Stimulated activated CD8-positive, alpha-beta memory T cell treated with anti-CD3 and anti-CD28 coated beads, Interleukin-15, amount 100 ng/mL, for 48 hours (primary cell): Measurements from ENCODE around the gene CC2D2A.

Experiments used
- DNase-seq, 2 donors: peaks; one replicate each; pipeline ENCODE4 v3.0.0-alpha.2; 2020; ENCODE audit warnings: low read depth in 2 of 2

CC2D2A gene

GRCh38 chr4:15466596-15466995, 3.1 kb upstream of the CC2D2A start:
- no peak for DNase-seq

DNA sequence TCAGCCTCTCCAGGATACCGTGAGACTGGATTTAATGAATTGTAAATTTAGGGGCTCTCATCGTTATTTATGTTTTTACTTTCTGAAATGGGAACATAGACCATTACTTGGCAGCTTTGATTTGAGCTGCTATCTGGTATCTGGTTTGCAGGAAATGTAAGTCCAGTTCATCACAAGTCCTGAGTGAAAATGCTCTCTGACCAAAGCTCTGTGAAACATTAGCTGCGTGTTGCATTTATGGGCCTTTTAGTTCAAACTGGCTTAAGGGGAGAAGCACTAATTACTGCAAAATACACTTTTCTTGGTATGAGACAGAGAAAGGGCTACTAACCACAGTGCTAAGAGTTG, 420 bp downstream of the CC2D2A start:
- DNase-seq = no peak

GRCh38 chr4:15476396-15476795, 6.7 kb downstream of the CC2D2A start:
- DNase-seq = no peak

- no peak for DNase-seq
Observed at GRCh38 chr4:15478724-15479088, 9.0 kb downstream of the CC2D2A start.

GRCh38 chr4:15479089-15479912, 9.6 kb downstream of the CC2D2A start:
- DNase-seq = no peak

- no peak for DNase-seq
Observed at GRCh38 chr4:15479913-15480185, 10.2 kb downstream of the CC2D2A start.

DNA sequence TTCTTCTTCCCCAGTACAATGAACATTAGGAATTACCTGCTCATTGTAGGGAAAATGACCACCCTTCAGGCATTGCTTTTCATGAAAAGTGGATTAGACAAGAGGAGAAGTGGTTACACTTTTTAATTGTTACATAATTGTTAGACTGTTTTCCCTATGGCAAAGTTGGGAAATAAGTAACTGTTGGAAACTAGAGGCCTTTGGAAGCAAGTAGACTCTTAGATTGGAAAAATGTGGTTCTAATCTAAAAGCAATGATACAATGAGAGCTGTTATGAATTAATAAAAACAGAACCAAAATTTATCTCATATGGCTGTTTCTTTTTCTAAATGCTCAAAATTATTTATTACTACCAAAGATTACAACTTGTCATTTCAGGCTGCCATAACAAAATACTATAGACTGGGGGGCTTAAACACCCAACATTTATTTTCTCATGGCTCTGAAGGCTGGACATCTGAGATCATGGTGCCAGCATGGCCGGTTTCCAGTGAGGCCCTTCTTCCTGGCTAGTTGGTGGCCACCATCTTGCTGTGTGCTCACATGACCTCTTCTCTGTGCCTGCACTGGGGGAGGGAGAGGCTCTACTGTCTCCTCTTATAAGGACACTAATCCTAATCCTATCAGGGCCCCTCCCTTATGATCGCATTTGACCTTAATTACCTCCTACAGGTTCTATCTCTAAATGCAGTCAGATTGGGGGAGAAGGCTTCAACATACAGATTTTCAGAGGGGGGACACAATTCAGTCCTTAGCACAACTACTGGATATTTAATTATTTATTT, 12.5 kb downstream of the CC2D2A start:
- no peak for DNase-seq

DNA sequence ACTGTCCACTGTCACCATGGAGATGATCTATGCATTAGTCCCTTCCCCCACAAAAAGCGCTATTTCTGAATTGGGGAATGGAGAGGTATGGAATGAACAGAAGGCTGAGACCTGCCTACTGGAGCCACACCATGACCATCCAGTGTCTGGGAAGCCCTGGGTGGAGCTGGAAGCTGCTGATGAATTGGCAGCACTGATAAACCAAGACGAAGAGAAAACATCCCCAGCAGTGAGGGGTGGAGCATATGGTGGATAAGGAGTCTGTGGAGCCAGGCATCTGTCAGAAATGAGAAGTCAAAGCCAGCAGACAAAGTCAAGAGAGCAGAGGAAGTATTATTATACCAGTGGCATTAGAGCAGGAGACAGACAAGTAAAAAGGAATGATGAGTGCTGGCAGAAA, 13.2 kb downstream of the CC2D2A start:
- no peak for DNase-seq

GRCh38 chr4:15488136-15488535, 18.5 kb downstream of the CC2D2A start:
- no peak for DNase-seq

GRCh38 chr4:15488658-15489470, 19.2 kb downstream of the CC2D2A start:
- no peak for DNase-seq

- no peak for DNase-seq
Observed at GRCh38 chr4:15489551-15489950, 19.9 kb downstream of the CC2D2A start.

DNA sequence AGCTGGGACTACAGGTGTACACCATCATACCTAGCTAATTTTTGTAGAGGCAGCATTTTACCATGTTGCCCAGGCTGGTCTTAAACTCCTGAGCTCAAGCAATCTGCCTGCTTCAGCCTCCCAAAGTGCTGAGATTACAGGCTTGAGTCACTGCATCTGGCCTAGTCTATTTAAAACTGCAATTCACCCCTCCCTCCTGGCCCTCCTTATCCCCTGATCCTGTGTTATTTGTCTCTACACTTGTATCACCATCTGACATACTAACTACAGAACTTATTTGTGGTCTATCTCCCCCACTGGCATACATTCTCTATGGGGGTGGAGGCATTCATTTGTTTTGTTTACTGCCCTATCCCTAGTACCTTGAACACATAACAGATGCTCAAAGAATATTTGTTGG, 23.7 kb downstream of the CC2D2A start:
- no peak for DNase-seq

DNA sequence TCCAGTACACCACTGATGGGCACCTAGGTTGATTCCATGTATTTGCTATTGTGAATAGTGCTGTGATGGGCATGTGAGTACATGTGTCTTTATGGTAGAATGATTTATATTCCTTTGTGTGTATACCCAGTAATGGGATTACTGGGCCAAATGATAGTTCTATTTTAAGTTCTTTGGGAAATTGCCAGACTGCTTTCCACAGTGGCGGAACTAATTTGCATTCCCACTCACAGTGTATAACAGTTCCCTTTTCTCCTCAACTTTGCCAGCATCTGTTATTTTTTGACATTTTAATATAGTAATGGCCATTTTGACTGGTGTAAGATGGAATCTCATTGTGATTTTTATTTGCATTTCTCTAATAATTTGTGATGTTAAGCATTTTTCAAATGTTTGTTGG, 25.9 kb downstream of the CC2D2A start:
- DNase-seq = no peak

- no peak for DNase-seq
Observed at GRCh38 chr4:15498356-15498755, 28.7 kb downstream of the CC2D2A start.

DNA sequence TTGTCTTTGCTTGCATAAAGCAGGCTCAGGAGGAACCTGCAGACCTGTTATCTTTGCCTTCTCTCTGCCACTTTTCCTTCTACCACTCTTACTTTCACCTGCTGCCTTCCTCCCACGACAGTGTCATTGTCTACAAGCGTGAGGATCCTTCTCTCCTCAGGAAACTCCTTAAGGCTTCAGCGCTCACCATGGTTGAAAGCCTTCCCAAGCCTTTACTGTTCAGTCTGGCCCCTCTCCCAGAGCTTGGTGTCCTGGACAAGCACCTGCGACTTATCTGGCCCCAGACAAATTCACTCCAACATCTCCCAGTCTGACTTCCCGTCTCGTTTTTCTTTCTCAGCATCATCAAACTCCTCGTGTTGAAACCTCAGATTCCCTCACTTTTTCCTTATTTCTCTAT, 31.0 kb downstream of the CC2D2A start:
- DNase-seq = no peak

DNA sequence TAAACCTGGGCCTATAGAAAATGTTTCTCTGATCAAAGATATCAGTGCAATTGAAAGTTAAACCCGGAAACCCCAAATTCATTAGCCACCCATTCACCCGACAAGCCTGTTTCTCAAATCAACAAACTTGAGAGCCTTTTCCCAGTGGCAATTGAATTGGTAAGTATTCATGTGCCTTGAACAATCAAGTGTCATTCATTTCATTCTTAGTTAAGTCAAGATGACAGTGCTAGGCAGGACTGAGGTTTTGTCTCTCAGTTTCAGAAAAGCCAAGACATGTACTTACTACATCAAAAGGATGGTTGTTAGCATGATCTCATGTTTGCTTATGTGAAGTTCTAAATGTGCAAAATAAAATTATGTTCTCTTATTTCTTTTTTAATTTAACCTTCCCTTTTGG, 32.3 kb downstream of the CC2D2A start:
- DNase-seq = no peak

DNA sequence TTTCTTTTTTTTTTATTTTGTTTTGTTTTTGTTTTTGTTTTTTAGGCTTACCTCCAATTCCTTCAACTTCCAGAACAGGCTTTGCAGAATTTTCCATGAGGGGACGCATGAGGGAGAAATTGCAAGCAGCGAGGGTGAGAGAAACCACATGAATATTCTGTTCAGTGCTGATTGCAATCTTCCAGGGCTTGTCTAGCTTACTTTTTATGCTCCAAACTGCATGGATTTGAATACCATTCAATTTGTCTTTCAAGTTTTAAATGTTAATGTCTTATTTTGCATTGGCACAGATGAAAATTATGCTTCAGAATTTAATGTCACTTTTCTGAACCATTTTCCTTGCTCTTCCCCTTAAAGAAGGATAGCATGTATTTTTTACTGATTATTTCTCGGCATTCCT, 32.7 kb downstream of the CC2D2A start:
- DNase-seq = no peak

DNA sequence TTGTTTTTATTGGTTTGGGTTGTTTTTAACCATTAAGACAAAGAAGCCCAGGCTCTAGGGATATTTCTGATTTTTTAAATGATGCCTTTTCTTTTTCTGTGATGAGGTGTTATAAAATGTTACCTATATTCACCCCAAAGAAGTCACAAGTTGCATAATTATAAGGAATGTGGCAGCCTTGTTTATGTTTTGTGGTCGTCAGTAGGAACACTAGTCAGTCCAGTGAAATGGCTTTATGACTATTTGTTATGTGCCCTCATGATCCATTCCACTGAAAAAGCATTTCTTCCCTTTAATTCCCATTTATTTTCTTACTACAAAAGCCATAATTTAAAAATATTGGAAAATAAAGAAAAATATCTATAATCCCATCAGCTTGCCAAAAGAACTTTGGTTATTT, 34.4 kb downstream of the CC2D2A start:
- DNase-seq = no peak

DNA sequence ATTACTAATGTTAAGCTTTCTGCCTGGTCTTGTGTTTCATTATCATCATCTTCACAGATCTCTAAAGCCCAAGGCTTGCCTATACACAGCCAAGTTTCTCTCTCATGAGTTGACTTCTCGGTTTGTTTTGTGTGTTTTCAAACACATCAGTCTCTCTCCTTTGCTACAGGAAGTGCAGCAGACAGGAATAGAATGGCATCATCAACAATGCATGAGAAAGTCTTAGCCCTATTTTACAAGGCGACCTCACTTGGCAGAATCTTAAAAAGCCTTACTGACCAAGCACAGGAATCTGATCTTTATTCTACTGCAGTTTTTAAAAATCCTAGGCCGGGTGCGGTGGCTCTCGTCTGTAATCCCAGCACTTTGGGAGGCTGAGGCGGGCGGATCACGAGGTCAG, 36.8 kb downstream of the CC2D2A start:
- DNase-seq = no peak

- DNase-seq = no peak
Observed at GRCh38 chr4:15507679-15508078, 38.0 kb downstream of the CC2D2A start.

DNA sequence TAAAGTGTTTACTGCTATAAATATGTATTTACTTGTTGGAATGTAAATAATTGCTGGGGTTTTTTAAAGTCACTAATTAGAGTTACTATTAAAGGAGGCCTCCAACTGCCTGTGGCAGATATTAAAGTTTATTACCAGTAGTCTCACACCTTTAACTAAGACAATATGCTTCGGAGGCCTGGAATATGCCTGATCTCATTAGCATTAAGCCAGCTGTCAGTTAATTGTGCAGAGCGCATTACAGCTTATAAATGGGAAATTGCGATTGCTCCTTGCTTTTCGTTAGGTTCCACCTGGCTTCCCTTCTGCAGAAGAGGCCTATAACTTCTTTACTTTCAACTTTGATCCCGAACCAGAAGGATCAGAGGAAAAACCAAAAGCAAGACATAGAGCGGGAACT, 41.3 kb downstream of the CC2D2A start:
- DNase-seq = no peak

- DNase-seq = no peak
Observed at GRCh38 chr4:15513545-15513944, 43.9 kb downstream of the CC2D2A start.

DNA sequence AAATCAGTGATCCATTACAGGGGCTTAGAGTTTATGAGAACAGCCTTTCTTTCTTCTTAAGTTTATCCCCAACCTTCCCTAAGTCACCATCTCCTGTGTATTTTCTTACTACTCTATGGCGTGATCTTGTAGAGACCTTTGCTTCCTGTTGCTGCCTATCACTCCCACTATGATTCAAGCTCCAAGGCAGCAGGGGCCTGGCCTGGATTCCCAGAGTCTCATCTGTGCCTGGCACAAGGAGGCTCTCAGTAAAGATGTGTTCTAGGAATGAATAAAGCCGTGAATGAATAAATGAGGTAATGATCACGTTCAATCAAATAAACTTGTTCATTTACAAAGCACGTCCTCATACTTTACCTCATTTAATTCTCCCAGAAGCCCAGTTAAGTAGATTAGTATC, 45.4 kb downstream of the CC2D2A start:
- DNase-seq = no peak
